CD4-positive, alpha-beta T cell treated with Interleukin-21 for 1 hour (primary cell): ENCODE results near the gene GPR33.
"Not testable (repeated sequence)": the region's sequence is repeated elsewhere in the genome, so short reads cannot be mapped to it uniquely, and the experiment has no call there.

Source experiments
- DNase-seq: peaks from one replicate; pipeline ENCODE4 v3.0.0-alpha.2; 2020

GPR33 gene

DNA sequence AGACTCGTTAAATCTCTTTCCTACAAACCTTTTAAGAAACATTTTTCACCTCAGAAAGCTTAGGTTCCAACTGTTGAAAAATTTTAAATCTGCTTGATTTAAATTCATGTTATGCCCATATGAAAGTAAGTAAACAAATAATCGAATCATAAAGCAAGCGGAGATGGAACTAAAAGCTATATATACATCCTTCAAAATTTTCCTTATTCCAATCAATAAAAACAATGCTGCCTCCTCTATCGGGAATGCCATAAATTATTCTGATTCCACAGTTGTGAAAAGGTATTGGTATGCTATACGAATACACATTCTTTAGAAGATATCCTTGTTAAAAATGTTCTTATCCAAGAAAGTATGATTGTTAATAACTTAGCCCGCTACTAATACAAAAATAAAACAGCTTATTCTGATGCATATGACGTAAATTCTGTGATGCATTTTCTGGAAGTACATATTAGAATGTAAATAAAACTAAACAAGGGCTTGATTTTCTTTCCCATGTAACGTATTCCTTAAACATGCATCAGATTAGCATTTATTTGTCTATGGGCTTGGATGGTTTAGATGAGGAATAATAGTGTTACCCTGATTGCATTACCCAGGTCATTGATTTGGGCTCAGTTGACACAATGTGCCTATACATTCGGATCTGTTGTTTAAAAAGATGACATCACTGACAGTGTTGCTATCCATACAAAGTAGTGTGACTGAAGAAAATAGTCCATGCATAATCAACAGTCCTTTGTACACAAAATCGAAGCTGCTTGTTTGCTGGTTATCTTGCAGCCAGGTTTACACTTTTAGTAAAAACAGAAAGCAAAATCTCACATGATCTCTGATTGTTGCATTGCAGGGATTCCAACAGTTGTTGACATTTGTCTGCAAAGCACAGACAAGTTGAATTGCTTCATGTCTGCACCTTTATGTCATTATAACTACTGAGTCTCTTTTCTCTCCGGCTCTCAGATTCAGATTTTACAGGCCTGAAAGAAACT, 29.9 kb downstream of the GPR33 start:
- DNase-seq, result no peak

DNA sequence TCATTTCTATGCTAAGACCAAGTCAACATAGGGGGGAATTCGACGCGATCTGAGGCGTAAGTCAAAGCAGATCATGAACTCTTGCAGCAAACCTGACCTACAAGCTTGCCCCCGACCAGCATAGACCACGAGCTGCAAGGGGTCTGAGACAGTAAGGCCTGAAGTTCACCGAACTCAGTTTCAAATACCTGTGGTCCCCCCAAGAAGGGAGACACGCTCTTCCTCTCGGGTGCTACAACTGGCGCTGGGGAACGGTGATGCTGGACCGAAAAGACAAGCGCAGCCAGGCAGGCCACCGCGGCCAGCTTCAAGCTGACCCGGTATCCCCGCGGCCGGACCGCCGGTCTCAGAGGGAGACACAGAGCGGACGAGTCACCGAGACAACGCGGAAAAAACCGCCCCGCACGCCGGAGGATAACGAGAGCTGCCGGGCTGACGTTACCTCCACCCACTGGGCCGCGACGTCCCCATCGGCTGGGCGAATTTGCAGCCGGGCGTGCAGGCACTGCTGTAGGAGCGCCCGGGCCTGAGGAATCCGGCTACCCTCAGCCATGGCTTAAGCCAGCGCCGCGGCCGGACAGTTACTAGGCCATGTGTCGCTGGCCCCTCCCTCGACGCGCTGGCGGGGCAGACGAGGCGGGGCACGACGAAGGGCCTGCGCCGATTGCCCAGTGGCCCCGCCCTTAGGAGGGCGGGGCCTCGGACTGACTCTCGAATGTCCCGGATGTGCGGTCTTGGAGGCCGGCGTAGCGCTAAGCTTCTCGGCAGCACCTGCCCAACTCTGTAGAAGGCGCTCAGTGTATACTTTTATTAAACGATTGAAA, 30.8 kb downstream of the GPR33 start, which contains the start of gene DTD2:
Gene DTD2 (minus strand): TSS at position 666 of the 824 bp plus-strand sequence. CDS start 113 bp downstream, at position 553.
- DNase-seq, result peak; percentile 94

DNA sequence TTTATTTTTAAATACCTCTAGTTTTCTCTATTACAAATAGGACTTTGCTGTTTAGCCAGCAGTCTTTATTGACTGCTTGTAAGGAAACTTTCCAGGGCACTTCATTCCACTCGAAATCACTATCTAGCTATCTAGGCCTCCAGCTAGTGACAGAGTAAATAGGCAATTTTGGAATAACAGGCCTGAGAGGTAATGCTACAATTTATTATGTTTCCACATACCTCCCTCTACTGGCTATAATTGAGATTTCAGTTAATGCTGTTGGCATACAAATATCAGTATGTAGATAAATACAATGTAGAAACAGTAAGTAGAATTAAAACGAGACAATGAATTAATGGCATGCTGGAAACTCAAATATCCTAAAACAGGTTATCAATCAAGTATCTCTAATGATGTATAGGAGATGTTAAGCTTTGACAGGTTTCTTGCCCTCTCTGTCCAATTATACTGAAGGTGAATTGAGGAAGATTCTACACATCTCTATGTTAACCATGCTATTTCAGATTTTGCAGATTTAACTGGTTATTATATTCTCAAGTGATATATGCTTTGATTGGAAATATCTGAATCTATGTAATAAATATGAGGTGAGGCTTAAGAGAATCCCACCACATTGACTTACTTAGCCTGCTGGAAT, 37.7 kb downstream of the GPR33 start:
- peak; percentile 33 for DNase-seq

DNA sequence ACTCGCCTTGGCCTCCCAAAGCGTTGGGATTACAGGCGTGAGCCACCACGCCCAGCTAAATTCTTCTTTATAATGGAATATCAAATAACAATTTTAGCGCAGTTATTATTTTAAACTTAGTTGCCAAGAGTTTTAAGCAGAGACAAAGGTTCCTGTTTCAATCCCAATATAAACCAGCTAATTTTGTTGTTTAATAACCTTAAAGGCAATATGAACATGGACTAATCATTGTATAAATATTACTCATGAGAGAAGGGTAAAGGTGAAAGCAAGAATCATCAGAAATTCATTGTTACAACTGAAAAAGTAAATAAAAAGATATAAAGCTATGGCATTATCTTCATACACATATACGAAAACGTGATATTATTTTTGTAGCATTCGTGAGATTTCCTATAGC, 38.7 kb downstream of the GPR33 start:
- DNase-seq, result no peak

DNA sequence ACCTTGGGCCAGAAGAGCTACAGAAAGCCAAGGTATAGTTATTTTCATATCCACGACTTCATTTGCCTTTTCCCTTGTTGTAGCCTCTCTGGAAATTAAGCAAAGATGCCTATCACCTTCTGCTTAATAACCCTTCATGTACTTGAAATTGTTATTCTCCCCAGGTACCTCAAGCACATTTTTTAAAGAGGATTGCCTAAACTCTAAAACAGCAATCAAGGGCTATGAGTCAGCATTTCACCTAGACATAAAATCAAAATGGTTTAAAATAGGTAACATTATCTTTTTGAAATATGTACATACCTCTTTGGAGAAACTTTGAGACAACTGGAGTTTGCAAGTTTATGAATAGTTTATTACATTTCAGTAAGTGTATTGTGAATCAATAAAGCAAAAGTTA, 42.1 kb downstream of the GPR33 start:
- DNase-seq, result no peak

DNA sequence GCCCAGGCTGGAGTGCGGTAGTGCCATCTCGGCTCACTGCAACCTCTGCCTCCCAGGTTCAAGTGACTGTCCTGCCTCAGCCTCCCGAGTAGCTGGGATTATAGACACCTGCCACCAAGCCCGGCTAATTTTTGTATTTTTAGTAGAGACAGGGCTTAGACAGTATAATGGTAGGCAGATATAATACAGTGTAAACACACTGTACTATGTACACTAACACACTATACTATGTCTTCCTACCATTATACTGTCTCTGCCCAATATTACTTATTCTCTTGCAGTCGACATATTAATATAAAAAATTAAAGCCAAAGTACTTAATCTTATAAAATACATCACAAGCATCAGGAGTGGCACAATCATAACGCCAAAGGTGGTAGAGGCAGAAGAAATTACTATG, 45.6 kb downstream of the GPR33 start:
- no peak for DNase-seq

DNA sequence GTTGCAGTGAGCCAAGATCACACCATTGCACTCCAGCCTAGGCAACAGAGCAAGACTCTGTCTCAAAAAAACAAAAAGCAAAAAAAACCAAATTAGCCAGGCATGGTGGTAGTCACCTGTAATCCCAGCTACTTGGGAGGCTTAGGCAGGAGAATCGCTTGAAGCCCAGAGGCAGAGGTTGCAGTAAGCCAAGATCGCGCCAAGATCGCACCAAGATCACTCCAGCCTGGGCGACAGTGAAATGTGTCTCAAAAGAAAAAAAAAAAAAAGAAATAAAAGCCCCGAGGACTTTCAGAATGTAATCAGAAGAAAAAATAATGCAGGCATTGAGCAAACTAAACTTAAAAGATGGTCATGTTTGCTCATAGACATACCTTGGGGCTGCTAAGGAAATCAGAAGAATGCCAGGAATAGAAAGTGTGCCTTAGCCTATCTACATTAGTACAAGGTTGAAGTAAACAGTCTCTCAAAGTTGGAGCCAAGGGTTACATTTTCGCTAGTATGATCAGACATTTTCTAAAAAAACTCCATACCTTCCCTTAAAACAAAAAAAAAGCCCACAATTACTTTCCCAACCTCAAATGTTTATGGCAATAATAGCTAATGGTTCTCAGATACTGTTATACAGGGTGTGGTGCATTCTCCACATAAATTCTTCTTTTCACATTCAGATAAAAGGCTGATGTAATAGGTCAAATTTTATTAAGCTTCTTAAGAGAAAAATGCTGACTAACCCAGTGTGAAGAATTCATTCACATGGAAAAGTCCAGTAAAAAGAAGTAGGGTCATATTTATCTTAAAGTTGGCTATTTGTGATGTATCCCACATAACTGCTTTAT, 46.3 kb downstream of the GPR33 start:
- no peak for DNase-seq

DNA sequence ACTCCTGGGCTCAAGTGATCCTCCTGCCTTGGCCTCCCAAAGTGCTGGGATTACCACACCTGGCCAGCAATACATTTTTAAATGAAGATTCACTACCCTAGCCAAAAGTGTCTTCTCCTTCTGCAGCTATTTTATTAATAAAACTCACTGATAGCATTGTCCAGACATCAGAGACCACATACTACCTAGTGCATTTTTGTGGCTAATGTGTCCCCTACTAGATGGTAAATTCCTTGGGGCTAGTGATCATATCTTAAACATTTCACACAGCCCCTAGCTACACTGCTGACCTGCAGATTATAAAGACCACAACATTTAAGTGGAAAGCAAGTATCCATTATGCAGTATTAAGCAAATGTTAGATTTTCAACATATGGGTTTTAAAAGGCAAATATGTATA, 47.6 kb downstream of the GPR33 start:
- DNase-seq, result no peak

DNA sequence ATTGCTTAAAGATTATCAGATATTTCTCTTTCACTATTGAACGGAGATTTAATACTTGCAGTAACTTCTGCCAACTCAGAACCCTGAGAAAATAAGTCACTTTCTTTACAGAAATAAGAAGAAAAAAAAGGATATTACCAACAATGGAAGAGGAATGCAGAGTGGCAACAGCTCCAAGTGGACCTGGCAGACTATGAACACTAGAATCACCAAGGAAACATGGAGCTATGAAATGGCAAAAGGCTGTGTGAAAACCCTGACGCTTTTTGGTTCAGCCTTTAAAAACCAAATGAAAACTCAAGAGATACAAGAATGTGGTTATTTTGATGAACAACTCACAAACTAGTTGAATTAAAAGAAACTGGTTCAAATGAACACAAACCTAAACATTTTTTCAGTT, 48.3 kb downstream of the GPR33 start:
- no peak for DNase-seq

DNA sequence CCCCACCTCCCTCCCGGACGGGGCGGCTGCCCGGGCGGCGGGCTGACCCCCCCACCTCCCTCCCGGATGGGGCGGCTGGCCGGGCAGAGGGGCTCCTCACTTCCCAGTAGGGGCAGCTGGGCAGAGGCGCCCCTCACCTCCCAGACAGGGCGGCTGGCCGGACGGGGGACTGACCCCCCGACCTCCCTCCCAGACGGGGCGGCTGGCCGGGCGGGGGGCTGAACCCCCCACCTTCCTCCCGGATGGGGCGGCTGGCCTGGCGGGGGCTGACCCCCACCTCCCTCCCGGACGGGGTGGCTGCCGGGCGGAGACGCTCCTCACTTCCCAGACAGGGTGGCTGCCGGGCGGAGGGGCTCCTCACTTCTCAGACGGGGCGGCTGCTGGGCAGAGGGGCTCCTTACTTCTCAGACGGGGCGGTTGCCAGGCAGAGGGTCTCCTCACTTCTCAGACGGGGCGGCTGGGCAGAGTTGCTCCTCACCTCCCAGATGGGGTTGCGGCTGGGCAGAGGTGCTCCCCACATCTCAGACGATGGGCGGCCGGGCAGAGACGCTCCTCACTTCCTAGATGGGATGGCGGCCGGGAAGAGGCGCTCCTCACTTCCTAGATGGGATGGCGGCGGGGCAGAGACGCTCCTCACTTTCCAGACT, 50.7 kb downstream of the GPR33 start:
- DNase-seq, result not testable (repeated sequence)

DNA sequence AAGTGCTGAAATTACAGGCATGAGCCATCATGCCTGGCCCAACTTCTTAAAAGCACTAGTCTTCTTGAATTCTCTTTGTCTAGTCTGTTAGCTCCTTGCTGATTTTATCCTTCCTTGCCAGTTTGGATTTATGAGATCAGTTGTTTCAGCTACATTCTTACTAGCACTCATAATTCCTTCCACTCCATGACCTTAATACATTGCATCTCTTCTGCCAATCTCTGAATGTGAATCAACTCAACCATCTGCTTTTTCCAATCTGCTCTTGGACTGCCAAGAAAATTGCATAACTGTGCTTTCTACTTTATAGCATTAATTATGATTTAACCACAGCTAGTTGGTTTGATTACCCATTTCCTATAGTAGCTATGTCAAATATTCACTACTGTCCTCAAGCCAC, 52.6 kb downstream of the GPR33 start:
- no peak for DNase-seq
